ENCODE data around the gene REELD1. TPM values are rescaled to one million over a fixed set of nuclear protein-coding genes. Genes with fewer than 3 reads are reported as not detected.

The REELD1 gene
- total RNA-seq, 2 experiments from 2014 or later: 1.7 to 2.0 TPM

GRCh38 chr4:146210890-146211289 lies 3.4 kb upstream of the REELD1 start:
- POLR2A ChIA-PET: no interaction called here
- Mint-ChIP-seq H3K27me3 (no peaks in the 10 kb centered on the region), H3K36me3 (ENCODE audit: low read depth) (no peaks in the 10 kb centered on the region), H3K9me3 (no peaks in the 10 kb centered on the region), H3K4me1 (ENCODE audit: low read depth) (no peaks in the 10 kb centered on the region), H3K4me3 (no peak overlapping the region), H3K27ac (no peak overlapping the region)
- no peak for ATAC-seq (ENCODE audit: poor library complexity)
- intact Hi-C loops (cut with DNase I, micrococcal nuclease): no loop called here
- H3K9me3 ChIP-seq (ENCODE audit: control insufficient read depth in 1 of 2, insufficient read depth in 1 of 2, low read length in 2 of 2): no peaks in the 10 kb centered on the region
- no peak for DNase-seq
- H3K4me1 ChIP-seq (ENCODE audit: insufficient read depth, low read length): no peaks in the 10 kb centered on the region
- no peaks in the 10 kb centered on the region for H3K36me3 ChIP-seq (ENCODE audit: insufficient read depth, low read length)
- H3K27ac ChIP-seq (ENCODE audit: low read depth in 1 of 2, low read length in 2 of 2): no peak overlapping the region
- no peaks in the 10 kb centered on the region for H3K27me3 ChIP-seq (ENCODE audit: control insufficient read depth in 1 of 2, insufficient read depth in 2 of 2, low read length in 2 of 2)
- H3K4me3 ChIP-seq (ENCODE audit: low read length): no peak overlapping the region
- CTCF ChIA-PET: no interaction called here
- TF ChIP-seq CTCF (IDR thresholded peaks at IDR 0.05): no peak

- POLR2A ChIA-PET: no interaction called here
- no peaks in the 10 kb centered on the region for H3K4me1 Mint-ChIP-seq (ENCODE audit: low read depth)
- Histone ChIP-seq H3K4me3 (ENCODE audit: low read length) (no peak overlapping the region), H3K27ac (ENCODE audit: low read depth in 1 of 2, low read length in 2 of 2) (no peak overlapping the region), H3K36me3 (ENCODE audit: insufficient read depth, low read length) (no peaks in the 10 kb centered on the region), H3K4me1 (ENCODE audit: insufficient read depth, low read length) (no peaks in the 10 kb centered on the region), H3K9me3 (ENCODE audit: control insufficient read depth in 1 of 2, insufficient read depth in 1 of 2, low read length in 2 of 2) (no peaks in the 10 kb centered on the region), H3K27me3 (ENCODE audit: control insufficient read depth in 1 of 2, insufficient read depth in 2 of 2, low read length in 2 of 2) (no peaks in the 10 kb centered on the region)
- H3K27me3 Mint-ChIP-seq: no peaks in the 10 kb centered on the region
- no peaks in the 10 kb centered on the region for H3K36me3 Mint-ChIP-seq (ENCODE audit: low read depth)
- intact Hi-C loops (cut with DNase I, micrococcal nuclease): no loop called here
- no peak for DNase-seq
- ATAC-seq (ENCODE audit: poor library complexity): no peak
- CTCF ChIA-PET: no interaction called here
- H3K9me3 Mint-ChIP-seq: no peaks in the 10 kb centered on the region
- no peak overlapping the region for H3K4me3 Mint-ChIP-seq
- TF ChIP-seq CTCF (IDR thresholded peaks at IDR 0.05): no peak
- H3K27ac Mint-ChIP-seq: no peak overlapping the region
Observed at GRCh38 chr4:146211440-146211839, 2.9 kb upstream of the REELD1 start.

- Histone ChIP-seq H3K4me1 (ENCODE audit: insufficient read depth, low read length) (no peaks in the 10 kb centered on the region), H3K4me3 (ENCODE audit: low read length) (no peak overlapping the region), H3K27ac (ENCODE audit: low read depth in 1 of 2, low read length in 2 of 2) (no peak overlapping the region), H3K9me3 (ENCODE audit: control insufficient read depth in 1 of 2, insufficient read depth in 1 of 2, low read length in 2 of 2) (no peaks in the 10 kb centered on the region), H3K36me3 (ENCODE audit: insufficient read depth, low read length) (no peaks in the 10 kb centered on the region), H3K27me3 (ENCODE audit: control insufficient read depth in 1 of 2, insufficient read depth in 2 of 2, low read length in 2 of 2) (no peaks in the 10 kb centered on the region)
- H3K4me1 Mint-ChIP-seq (ENCODE audit: low read depth): no peaks in the 10 kb centered on the region
- no peak overlapping the region for H3K27ac Mint-ChIP-seq
- H3K27me3 Mint-ChIP-seq: no peaks in the 10 kb centered on the region
- ChIA-PET POLR2A (no interaction called here), CTCF (no interaction called here)
- DNase-seq (no peak), ATAC-seq (ENCODE audit: poor library complexity) (no peak)
- no peak for TF ChIP-seq CTCF (IDR thresholded peaks at IDR 0.05)
- H3K36me3 Mint-ChIP-seq (ENCODE audit: low read depth): no peaks in the 10 kb centered on the region
- intact Hi-C loops (cut with DNase I, micrococcal nuclease): no loop called here
- H3K4me3 Mint-ChIP-seq: no peak overlapping the region
- no peaks in the 10 kb centered on the region for H3K9me3 Mint-ChIP-seq
Observed at GRCh38 chr4:146212781-146213180, 1.6 kb upstream of the REELD1 start.
